ENCODE measurements around the gene P2RY2.

- TF ChIP-seq, protein P1, sequence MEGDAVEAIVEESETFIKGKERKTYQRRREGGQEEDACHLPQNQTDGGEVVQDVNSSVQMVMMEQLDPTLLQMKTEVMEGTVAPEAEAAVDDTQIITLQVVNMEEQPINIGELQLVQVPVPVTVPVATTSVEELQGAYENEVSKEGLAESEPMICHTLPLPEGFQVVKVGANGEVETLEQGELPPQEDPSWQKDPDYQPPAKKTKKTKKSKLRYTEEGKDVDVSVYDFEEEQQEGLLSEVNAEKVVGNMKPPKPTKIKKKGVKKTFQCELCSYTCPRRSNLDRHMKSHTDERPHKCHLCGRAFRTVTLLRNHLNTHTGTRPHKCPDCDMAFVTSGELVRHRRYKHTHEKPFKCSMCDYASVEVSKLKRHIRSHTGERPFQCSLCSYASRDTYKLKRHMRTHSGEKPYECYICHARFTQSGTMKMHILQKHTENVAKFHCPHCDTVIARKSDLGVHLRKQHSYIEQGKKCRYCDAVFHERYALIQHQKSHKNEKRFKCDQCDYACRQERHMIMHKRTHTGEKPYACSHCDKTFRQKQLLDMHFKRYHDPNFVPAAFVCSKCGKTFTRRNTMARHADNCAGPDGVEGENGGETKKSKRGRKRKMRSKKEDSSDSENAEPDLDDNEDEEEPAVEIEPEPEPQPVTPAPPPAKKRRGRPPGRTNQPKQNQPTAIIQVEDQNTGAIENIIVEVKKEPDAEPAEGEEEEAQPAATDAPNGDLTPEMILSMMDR (IDR thresholded peaks at IDR 0.05), result no peak
- no peak for TF ChIP-seq POLR2A (IDR thresholded peaks at IDR 0.05)
Observed at GRCh38 chr11:73265853-73266645, 48.0 kb downstream of the P2RY2 start.
